ENCODE measurements around the gene ADCYAP1R1. TPM values are rescaled to one million over a fixed set of nuclear protein-coding genes. Genes with fewer than 3 reads are reported as not detected.

ADCYAP1R1 gene
- total and polyA plus RNA-seq, 12 donors, result 0.22 to 25.0 (median 1.5) TPM

DNA sequence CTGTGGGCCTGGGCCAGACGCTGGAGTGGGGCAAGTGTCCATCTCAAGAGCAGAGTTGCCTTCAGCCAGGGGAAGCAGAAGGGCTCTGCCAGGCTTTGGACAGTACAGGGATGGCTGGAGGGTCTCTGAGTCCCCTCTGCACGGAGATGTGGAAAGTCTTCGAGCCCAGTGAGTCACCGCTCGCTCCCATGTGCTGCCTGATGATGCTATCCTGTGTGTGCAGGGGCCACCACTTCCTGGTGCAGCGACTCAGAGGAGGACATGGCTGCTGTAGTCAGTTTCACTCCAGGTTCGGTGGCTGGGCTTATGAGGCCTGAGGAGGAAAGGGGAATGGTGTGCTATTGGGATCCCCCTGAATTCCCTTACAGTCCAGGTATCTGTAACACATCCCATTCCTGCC lies 6.0 kb downstream of the ADCYAP1R1 start:
- no peaks in the 10 kb centered on the region for H3K9me3 ChIP-seq (replicated peaks in 1 of 3)
- no peaks in the 10 kb centered on the region for H3K4me1 ChIP-seq (replicated peaks in 1 of 2)
- 37 to 73% (median 70%) methylated on average over 2 to 7 of the region's 7 CpGs for WGBS, 4 donors
- no peak for DNase-seq
- TF ChIP-seq, protein P1, sequence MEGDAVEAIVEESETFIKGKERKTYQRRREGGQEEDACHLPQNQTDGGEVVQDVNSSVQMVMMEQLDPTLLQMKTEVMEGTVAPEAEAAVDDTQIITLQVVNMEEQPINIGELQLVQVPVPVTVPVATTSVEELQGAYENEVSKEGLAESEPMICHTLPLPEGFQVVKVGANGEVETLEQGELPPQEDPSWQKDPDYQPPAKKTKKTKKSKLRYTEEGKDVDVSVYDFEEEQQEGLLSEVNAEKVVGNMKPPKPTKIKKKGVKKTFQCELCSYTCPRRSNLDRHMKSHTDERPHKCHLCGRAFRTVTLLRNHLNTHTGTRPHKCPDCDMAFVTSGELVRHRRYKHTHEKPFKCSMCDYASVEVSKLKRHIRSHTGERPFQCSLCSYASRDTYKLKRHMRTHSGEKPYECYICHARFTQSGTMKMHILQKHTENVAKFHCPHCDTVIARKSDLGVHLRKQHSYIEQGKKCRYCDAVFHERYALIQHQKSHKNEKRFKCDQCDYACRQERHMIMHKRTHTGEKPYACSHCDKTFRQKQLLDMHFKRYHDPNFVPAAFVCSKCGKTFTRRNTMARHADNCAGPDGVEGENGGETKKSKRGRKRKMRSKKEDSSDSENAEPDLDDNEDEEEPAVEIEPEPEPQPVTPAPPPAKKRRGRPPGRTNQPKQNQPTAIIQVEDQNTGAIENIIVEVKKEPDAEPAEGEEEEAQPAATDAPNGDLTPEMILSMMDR (IDR thresholded peaks at IDR 0.05), result no peak
- TF ChIP-seq POLR2A (IDR thresholded peaks at IDR 0.05), result no peak
- H3K36me3 ChIP-seq (replicated peaks in 1 of 2), result no peaks in the 10 kb centered on the region
- H3K27ac ChIP-seq, result no peak overlapping the region
- intact Hi-C loops (cut with DNase I), result no loop called here
- peaks cover 8% of the 10 kb centered on the region for H3K27me3 ChIP-seq
- no peak overlapping the region for H3K4me3 ChIP-seq

DNA sequence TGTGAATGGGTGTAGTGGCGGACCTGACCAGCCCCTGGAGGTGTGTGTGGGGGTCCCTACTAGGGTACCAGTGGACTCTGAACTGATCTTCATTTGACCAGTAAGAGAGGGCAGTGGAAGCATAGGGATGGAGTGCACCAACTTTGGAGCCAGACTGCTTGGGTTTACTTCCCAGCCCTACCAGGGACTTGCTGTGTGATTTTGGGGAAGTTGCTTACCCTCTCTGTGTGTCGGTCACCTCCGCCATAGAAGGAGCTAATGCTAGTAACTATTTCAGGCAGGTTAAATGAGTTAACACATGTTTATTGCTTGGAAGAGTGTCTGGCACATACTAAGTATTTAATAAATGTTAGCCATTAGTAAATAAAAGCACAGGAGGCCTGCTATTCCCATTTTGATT lies 6.6 kb downstream of the ADCYAP1R1 start:
- peaks cover 3% of the 10 kb centered on the region for H3K27me3 ChIP-seq
- H3K27ac ChIP-seq, result no peak overlapping the region
- H3K4me3 ChIP-seq, result no peak overlapping the region
- H3K9me3 ChIP-seq (replicated peaks in 1 of 3), result no peaks in the 10 kb centered on the region
- WGBS, 4 donors, result 82 to 100% (median 90%) methylated on average over 3 of the region's 3 CpGs
- no peaks in the 10 kb centered on the region for H3K36me3 ChIP-seq (replicated peaks in 1 of 2)
- no peak for DNase-seq
- H3K4me1 ChIP-seq (replicated peaks in 1 of 2), result no peaks in the 10 kb centered on the region
- TF ChIP-seq, protein P1 (IDR thresholded peaks at IDR 0.05), result no peak
- no peak for TF ChIP-seq POLR2A (IDR thresholded peaks at IDR 0.05)
- intact Hi-C loops (cut with DNase I), result no loop called here

DNA sequence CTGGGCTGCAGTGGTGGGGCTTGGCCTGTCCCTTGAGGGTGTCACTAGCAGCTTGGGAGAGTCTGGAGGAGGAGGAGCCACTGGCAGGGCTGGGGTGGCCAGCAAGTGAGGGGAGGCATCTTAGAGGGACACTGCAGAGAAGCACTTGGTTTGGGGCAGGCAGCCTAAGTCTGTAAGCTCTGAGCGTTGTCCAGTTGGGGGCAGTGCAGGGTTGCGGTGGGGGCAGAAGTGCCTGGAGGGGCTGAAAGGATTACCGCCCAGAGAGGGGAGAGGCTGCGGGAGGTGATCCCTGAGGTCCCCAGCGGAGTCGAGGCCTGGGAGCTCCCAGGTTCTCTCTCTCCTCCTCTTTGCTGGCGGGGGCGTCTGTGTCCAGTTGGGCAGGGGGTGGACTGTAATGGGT lies 7.4 kb downstream of the ADCYAP1R1 start:
- no peak for DNase-seq
- no peak for TF ChIP-seq POLR2A (IDR thresholded peaks at IDR 0.05)
- TF ChIP-seq, protein P1 (IDR thresholded peaks at IDR 0.05), result no peak
- WGBS, 4 donors, result 51 to 100% (median 73%) methylated on average over 1 to 8 of the region's 8 CpGs
- intact Hi-C loops (cut with DNase I), result no loop called here
- Histone ChIP-seq H3K27ac (no peak overlapping the region), H3K4me3 (no peak overlapping the region), H3K4me1 (replicated peaks in 1 of 2) (no peaks in the 10 kb centered on the region), H3K27me3 (no peaks in the 10 kb centered on the region), H3K36me3 (replicated peaks in 1 of 2) (no peaks in the 10 kb centered on the region), H3K9me3 (replicated peaks in 1 of 3) (no peaks in the 10 kb centered on the region)

DNA sequence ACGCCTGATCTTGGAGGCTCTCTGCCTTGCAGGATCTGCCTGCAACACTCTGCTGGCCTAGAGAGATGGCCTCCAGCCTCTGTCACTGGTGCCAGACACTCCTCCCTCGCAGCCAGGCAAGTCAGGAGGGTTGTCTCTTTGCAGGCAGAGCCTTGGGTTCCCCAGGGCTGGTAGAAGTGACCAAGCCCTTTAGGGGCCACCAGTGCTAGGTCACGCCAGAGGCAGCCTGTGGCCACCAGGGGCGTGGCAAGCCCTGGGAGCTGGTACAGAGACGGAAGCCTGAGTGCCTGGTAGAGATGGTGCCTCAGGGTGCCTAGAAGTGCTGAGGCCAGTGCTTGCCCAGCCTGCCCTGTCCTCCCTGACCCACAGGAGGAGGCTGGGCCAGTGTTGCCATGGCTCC lies 9.1 kb downstream of the ADCYAP1R1 start:
- Histone ChIP-seq H3K9me3 (replicated peaks in 1 of 3) (no peaks in the 10 kb centered on the region), H3K27me3 (no peaks in the 10 kb centered on the region), H3K27ac (no peak overlapping the region), H3K4me1 (replicated peaks in 1 of 2) (no peaks in the 10 kb centered on the region), H3K36me3 (replicated peaks in 1 of 2) (no peaks in the 10 kb centered on the region), H3K4me3 (no peak overlapping the region)
- WGBS, 4 donors, result 72 to 80% (median 77%) methylated on average over 1 to 5 of the region's 5 CpGs
- intact Hi-C loops (cut with DNase I), result no loop called here
- peak in 1 of 7 donors; percentile 56 for DNase-seq
- TF ChIP-seq, protein P1 (IDR thresholded peaks at IDR 0.05), result no peak
- no peak for TF ChIP-seq POLR2A (IDR thresholded peaks at IDR 0.05)

Measured in adrenal gland (tissue), 12 donors.